HepG2 (cell line): Measurements from ENCODE around the gene UBTD2. TPM values are rescaled to one million over a fixed set of nuclear protein-coding genes. Genes with fewer than 3 reads are reported as not detected.
A peak's percentile ranks its signal among the peaks of the same experiment; 100 is the strongest.

ENCODE experiments used
- CBX2 ChIP-seq, 2 experiments: fragments of 200-600 bp in 1 of 2; sonication (generic); formaldehyde crosslinking in 1 of 2; IDR thresholded peaks; 2 replicates each; pipeline versions ENCODE4 v1.7.0 to v1.8.1; 2018 to 2022; ENCODE audit warnings: low read depth in 2 of 2, low read length in 1 of 2, mild to moderate bottlenecking in 1 of 2, missing genetic modification reagents in 1 of 2
- CENPT ChIP-seq: sonication (generic); formaldehyde crosslinking; IDR thresholded peaks from 2 replicates; pipeline ENCODE4 v1.8.0; 2022; ENCODE audit warnings: low read depth, mild to moderate bottlenecking, moderate library complexity, missing genetic modification reagents
- EEA1 ChIP-seq: sonication (generic); formaldehyde crosslinking; IDR thresholded peaks from 2 replicates; pipeline ENCODE4 v1.5.1; 2020; ENCODE audit warnings: mild to moderate bottlenecking, missing genetic modification reagents, borderline replicate concordance
- ESRRA ChIP-seq: sonication (generic); formaldehyde crosslinking; IDR thresholded peaks from 2 replicates; pipeline ENCODE4 v1.5.1; 2020; ENCODE audit warnings: mild to moderate bottlenecking, low read depth, missing genetic modification reagents
- ETV5 ChIP-seq: IDR thresholded peaks from 2 replicates; pipeline ENCODE4 v1.6.1; 2018; ENCODE audit warnings: missing biosample characterization, missing genetic modification reagents, inconsistent platforms, borderline replicate concordance
- HDAC1 ChIP-seq: sonication (generic); formaldehyde crosslinking; IDR thresholded peaks from 2 replicates; pipeline ENCODE4 v1.5.1; 2020; ENCODE audit warnings: mild to moderate bottlenecking, missing genetic modification reagents
- HNRNPK ChIP-seq: fragments of 200-400 bp; formaldehyde crosslinking; IDR thresholded peaks from 2 replicates; pipeline ENCODE4 v1.6.1; 2018; ENCODE audit warnings: low read length, low read depth, moderate library complexity, mild to moderate bottlenecking; ENCODE audit not compliant: poor library complexity, severe bottlenecking
- HNRNPLL ChIP-seq: fragments of 200-400 bp; formaldehyde crosslinking; IDR thresholded peaks from 2 replicates; pipeline ENCODE4 v1.6.1; 2017; ENCODE audit warnings: mild to moderate bottlenecking, low read depth, low read length; ENCODE audit not compliant: poor library complexity, severe bottlenecking
- SMYD3 ChIP-seq: sonication (generic); formaldehyde crosslinking; IDR thresholded peaks from 2 replicates; pipeline ENCODE4 v1.8.1; 2023; ENCODE audit warnings: mild to moderate bottlenecking, missing genetic modification reagents
- YEATS2 ChIP-seq: sonication (generic); formaldehyde crosslinking; IDR thresholded peaks from 2 replicates; pipeline ENCODE4 v1.4.0; 2020; ENCODE audit warnings: missing genetic modification reagents, borderline replicate concordance
- ZBTB3 ChIP-seq: sonication (generic); formaldehyde crosslinking; IDR thresholded peaks from 2 replicates; pipeline ENCODE4 v1.4.0; 2020; ENCODE audit warnings: low read depth, mild to moderate bottlenecking, moderate library complexity, missing genetic modification reagents, borderline replicate concordance
- ZBTB38 ChIP-seq: sonication (generic); formaldehyde crosslinking; IDR thresholded peaks from 2 replicates; pipeline ENCODE4 v1.5.1; 2020; ENCODE audit warnings: mild to moderate bottlenecking, missing genetic modification reagents
- ZNF337 ChIP-seq: sonication (generic); formaldehyde crosslinking; IDR thresholded peaks from 2 replicates; pipeline ENCODE4 v1.5.1; 2020; ENCODE audit warnings: missing genetic modification reagents, low read depth, mild to moderate bottlenecking, borderline replicate concordance
- ZNF484 ChIP-seq: sonication (generic); formaldehyde crosslinking; IDR thresholded peaks from 2 replicates; pipeline ENCODE4 v1.5.1; 2020; ENCODE audit warnings: mild to moderate bottlenecking, low read depth, missing genetic modification reagents, borderline replicate concordance
- polyA plus RNA-seq, 8 experiments: library from polyadenylated mRNA; depleted of rRNA in 3 of 8; stranded (reverse) in 7 of 8; unstranded in 1 of 8; fragments of >200 nt; fragmentation: Illumina TruSeq in 4 of 8; extraction: Trizol in 4 of 8; gene quantifications; 2 replicates each; pipeline versions ENCODE4 v1.2.1 to v1.2.3, GENCODE V29; 2011 to 2016; ENCODE audit warnings: low read depth in 4 of 8, missing spikeins in 1 of 8, mixed read lengths in 1 of 8; ENCODE audit not compliant: insufficient read depth in 1 of 8
- total RNA-seq, 5 experiments: library from RNA; depleted of rRNA; stranded (reverse); fragments of >200 nt; fragmentation: Illumina TruSeq; extraction: Trizol; gene quantifications; 2 replicates each; pipeline ENCODE4 v1.2.3, GENCODE V29; 2016; ENCODE audit warnings: low read depth in 1 of 5
- TF ChIP-seq, protein P1 (sequence below): sonication (generic); formaldehyde crosslinking; IDR thresholded peaks from 2 replicates; pipeline ENCODE4 v1.5.1; 2020; ENCODE audit warnings: mild to moderate bottlenecking, missing genetic modification reagents, moderate library complexity
- TF ChIP-seq, protein P2 (sequence below): sonication (generic); formaldehyde crosslinking; IDR thresholded peaks from 2 replicates; pipeline ENCODE4 v1.5.0; 2020; ENCODE audit warnings: mild to moderate bottlenecking, missing genetic modification reagents, moderate library complexity
- TF ChIP-seq, protein P3 (sequence below): sonication (generic); formaldehyde crosslinking; IDR thresholded peaks from 2 replicates; pipeline ENCODE4 v1.4.0; 2020; ENCODE audit warnings: missing genetic modification reagents, borderline replicate concordance

UBTD2 gene
- total and polyA plus RNA-seq, 2 of the 13 experiments (the other 11 are each of a cell fraction or from before 2014, with no cell fraction given): 15.2 to 24.1 TPM

GRCh38 chr5:172187118-172188032, 96.2 kb downstream of the UBTD2 start (continued):
- TF ChIP-seq HDAC1 (CRISPR knock-in tag) (no peak; the same call in 1 of the 2 replicates), YEATS2 (peak; percentile 18; the same call in 1 of the 2 replicates), ZNF484 (CRISPR knock-in tag) (0 out of 2 replicates have a peak, but pooled peaks have one; percentile 44), HNRNPK (no peak), CENPT (CRISPR knock-in tag) (no peak), HNRNPLL (peak; percentile 18), ETV5 (peak; percentile 34; the same call in 1 of the 2 replicates), ESRRA (CRISPR knock-in tag) (0 out of 2 replicates have a peak, but pooled peaks have one; percentile 23), EEA1 (CRISPR knock-in tag) (peak; percentile 61; the same call in 1 of the 2 replicates), ZBTB3 (CRISPR knock-in tag) (0 out of 2 replicates have a peak, but pooled peaks have one; percentile 25), ZBTB38 (CRISPR knock-in tag) (no peak), SMYD3 (CRISPR knock-in tag) (no peak), CBX2 (IDR thresholded peaks at IDR 0.05; ENCODE audit: low read depth, low read length) (no peak), CBX2 (CRISPR knock-in tag; IDR thresholded peaks at IDR 0.05; ENCODE audit: low read depth) (no peak), ZNF337 (CRISPR knock-in tag) (0 out of 2 replicates have a peak, but pooled peaks have one; percentile 48)
- TF ChIP-seq, protein P1, sequence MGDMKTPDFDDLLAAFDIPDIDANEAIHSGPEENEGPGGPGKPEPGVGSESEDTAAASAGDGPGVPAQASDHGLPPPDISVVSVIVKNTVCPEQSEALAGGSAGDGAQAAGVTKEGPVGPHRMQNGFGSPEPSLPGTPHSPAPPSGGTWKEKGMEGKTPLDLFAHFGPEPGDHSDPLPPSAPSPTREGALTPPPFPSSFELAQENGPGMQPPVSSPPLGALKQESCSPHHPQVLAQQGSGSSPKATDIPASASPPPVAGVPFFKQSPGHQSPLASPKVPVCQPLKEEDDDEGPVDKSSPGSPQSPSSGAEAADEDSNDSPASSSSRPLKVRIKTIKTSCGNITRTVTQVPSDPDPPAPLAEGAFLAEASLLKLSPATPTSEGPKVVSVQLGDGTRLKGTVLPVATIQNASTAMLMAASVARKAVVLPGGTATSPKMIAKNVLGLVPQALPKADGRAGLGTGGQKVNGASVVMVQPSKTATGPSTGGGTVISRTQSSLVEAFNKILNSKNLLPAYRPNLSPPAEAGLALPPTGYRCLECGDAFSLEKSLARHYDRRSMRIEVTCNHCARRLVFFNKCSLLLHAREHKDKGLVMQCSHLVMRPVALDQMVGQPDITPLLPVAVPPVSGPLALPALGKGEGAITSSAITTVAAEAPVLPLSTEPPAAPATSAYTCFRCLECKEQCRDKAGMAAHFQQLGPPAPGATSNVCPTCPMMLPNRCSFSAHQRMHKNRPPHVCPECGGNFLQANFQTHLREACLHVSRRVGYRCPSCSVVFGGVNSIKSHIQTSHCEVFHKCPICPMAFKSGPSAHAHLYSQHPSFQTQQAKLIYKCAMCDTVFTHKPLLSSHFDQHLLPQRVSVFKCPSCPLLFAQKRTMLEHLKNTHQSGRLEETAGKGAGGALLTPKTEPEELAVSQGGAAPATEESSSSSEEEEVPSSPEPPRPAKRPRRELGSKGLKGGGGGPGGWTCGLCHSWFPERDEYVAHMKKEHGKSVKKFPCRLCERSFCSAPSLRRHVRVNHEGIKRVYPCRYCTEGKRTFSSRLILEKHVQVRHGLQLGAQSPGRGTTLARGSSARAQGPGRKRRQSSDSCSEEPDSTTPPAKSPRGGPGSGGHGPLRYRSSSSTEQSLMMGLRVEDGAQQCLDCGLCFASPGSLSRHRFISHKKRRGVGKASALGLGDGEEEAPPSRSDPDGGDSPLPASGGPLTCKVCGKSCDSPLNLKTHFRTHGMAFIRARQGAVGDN (CRISPR knock-in tag): peak; percentile 85
- TF ChIP-seq, protein P2, sequence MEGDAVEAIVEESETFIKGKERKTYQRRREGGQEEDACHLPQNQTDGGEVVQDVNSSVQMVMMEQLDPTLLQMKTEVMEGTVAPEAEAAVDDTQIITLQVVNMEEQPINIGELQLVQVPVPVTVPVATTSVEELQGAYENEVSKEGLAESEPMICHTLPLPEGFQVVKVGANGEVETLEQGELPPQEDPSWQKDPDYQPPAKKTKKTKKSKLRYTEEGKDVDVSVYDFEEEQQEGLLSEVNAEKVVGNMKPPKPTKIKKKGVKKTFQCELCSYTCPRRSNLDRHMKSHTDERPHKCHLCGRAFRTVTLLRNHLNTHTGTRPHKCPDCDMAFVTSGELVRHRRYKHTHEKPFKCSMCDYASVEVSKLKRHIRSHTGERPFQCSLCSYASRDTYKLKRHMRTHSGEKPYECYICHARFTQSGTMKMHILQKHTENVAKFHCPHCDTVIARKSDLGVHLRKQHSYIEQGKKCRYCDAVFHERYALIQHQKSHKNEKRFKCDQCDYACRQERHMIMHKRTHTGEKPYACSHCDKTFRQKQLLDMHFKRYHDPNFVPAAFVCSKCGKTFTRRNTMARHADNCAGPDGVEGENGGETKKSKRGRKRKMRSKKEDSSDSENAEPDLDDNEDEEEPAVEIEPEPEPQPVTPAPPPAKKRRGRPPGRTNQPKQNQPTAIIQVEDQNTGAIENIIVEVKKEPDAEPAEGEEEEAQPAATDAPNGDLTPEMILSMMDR: peak; percentile 23; the same call in 1 of the 2 replicates
- TF ChIP-seq, protein P3, sequence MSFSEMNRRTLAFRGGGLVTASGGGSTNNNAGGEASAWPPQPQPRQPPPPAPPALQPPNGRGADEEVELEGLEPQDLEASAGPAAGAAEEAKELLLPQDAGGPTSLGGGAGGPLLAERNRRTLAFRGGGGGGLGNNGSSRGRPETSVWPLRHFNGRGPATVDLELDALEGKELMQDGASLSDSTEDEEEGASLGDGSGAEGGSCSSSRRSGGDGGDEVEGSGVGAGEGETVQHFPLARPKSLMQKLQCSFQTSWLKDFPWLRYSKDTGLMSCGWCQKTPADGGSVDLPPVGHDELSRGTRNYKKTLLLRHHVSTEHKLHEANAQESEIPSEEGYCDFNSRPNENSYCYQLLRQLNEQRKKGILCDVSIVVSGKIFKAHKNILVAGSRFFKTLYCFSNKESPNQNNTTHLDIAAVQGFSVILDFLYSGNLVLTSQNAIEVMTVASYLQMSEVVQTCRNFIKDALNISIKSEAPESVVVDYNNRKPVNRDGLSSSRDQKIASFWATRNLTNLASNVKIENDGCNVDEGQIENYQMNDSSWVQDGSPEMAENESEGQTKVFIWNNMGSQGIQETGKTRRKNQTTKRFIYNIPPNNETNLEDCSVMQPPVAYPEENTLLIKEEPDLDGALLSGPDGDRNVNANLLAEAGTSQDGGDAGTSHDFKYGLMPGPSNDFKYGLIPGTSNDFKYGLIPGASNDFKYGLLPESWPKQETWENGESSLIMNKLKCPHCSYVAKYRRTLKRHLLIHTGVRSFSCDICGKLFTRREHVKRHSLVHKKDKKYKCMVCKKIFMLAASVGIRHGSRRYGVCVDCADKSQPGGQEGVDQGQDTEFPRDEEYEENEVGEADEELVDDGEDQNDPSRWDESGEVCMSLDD (CRISPR knock-in tag): peak; percentile 52; the same call in 1 of the 2 replicates
